GM12892 (cell line): ENCODE measurements around the gene EIF1.

Experiments used
- POLR2A ChIP-seq: IDR thresholded peaks from 2 replicates; pipeline ENCODE4 v1.6.1; 2011; ENCODE audit warnings: low read depth, low read length, control low read depth
- TAF1 ChIP-seq: IDR thresholded peaks from 2 replicates; pipeline ENCODE4 v1.6.1; 2011; ENCODE audit warnings: low read depth, mild to moderate bottlenecking, control low read depth, low read length, borderline replicate concordance

DNA sequence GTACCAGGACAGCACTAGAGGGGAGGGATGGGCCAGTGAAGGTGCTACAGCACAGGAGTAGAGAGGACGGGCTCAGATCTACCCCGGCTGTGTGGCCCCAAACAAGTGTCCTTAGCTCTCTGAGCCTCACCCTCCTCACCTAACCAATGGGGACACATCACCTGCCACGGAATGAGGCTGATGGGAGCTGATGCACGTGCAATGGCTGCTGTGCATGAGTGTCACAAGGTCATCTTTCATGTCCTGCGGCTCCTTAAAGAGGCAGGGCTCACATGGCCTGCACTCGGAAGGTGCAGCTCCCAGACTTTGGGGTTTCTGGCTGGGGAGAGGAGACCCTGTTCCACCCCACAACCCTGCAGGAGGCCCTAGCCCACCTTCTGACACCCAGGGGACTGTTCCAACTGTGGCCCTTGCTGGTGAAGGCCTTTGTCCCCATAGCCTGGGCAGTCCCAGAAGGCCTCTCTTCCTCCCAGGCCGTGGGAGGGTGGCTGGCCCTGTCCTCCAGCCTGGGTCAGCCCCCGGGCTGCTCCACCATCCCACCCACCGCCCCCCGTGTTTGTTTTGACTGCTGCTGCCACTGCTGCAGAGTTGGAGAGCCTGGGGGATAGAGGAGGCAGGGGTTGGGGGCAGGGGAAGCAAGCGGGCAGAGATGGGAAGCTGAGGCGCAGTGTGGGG lies 35.3 kb downstream of the EIF1 start:
- TF ChIP-seq POLR2A (no peak), TAF1 (no peak)
